Germinal center (tissue), 1 donor: ENCODE results near the gene ZAP70.
A peak's percentile ranks its signal among the peaks of the same experiment; 100 is the strongest.
"Not testable (repeated sequence)": the region's sequence is repeated elsewhere in the genome, so short reads cannot be mapped to it uniquely, and the experiment has no call there.

Experiments
- DNase-seq: peaks from one replicate; pipeline ENCODE4 v3.0.0; 2012; ENCODE audit warnings: mixed read lengths, low spot score

ZAP70 gene

DNA sequence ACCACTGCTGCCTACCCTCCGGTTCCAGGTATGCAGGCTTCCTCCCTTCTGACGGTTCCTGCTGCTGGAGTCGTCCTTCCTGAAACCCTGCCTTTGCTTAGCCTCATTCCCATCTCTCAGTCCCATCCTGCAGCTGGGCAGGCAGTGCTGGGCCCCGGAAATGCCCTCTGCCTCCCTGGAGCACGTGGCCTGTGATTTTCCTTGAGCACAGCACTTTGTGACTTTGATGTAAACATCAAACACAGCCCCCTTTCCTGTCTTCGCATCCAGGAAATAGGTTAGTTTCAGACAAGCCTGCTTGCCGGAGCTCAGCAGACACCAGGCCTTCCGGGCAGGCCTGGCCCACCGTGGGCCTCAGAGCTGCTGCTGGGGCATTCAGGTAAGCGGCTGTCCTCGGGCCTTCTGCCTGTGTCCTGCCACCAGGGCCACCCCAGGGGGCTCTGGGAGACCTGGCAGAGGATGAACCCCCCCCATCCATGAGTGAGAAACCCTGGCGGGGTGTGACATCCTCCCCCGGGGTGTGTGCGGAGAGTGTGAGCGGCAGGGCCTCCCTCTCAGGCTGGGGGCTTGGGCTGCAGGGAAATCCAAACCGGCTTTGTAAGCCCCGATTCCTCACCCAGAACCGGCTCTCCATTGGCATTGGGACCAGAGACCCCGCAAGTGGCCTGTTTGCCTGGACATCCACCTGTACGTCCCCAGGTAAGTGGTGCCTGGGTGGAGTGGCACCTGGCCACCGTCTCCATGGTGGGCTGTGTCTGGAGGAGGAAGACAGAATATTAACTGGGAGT, at the start of gene ZAP70:
Gene ZAP70 (plus strand): TSS at position 281 of the 788 bp plus-strand sequence. CDS start 10,461 bp downstream, outside the sequence.
- no peak for DNase-seq

DNA sequence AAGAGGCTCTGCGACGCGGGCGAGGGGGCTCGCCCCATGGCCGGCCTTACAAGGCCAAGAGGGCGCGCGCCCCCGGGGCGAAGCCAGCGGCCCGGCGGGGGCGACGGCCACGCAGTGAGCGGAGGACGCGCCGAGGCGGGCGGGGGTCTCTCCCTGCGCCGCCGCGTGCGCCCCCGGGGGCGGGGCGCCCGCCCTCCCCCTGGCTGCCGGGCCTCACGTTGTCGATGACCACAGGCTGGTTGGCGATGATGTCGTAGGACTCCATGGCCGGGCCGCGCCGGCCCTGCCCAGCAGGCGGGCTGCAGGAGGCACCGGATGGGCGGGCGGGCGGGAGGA, 49.8 kb upstream of the ZAP70 start:
- no peak for DNase-seq

- peak; percentile 98 for DNase-seq
These were observed 49.3 kb upstream of the ZAP70 start, which contains the start of gene ACTR1B for GRCh38 chr2:97663962-97664635. TSS of gene ACTR1B (minus strand) at chr2:97664044. CDS start at chr2:97663890, 154 bp downstream.

- no peak for DNase-seq
These were observed 48.8 kb upstream of the ZAP70 start for GRCh38 chr2:97664636-97664970.

DNA sequence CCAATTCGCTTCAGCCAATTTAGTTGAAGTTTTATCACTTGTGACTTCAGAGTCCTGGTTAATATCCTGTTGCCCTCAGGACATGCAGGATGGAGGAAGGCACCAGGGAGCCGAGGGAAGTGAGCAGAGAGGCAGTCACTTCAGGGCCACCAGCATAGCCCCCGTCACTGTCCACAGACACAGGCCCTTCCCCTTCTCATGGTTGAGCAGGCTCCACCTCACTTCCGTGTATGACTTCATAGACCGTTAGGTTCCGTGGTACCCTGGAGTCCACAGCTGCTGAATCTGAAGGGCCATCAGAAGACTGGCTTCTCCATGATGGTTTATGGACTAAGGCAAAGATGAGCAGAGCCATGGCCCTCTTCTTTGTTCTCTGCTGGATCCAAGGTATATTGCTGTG, 43.9 kb upstream of the ZAP70 start, which contains the start of gene C2orf92:
Gene C2orf92 (plus strand): TSS at position 266 of the 400 bp plus-strand sequence. CDS start 76 bp downstream, at position 342.
- DNase-seq, result no peak

DNA sequence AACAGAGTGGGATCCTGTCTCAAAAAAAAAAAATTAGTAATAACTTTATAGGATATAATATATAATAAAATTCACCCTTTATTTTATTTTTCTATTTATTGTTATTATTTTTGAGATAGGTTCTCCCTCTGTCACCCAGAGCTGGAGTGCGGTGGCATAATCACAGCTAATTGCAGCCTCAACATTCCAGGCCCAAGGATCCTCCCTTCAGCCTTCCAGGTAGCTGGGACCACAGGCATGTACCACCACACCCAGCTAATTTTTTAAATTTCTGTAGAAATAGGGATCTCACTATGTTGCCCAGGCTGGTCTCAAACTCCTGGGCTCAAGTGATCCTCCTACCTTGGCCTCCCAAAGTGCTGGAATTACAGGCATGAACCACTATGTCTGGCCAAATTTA, 42.9 kb upstream of the ZAP70 start:
- DNase-seq, result no peak

DNA sequence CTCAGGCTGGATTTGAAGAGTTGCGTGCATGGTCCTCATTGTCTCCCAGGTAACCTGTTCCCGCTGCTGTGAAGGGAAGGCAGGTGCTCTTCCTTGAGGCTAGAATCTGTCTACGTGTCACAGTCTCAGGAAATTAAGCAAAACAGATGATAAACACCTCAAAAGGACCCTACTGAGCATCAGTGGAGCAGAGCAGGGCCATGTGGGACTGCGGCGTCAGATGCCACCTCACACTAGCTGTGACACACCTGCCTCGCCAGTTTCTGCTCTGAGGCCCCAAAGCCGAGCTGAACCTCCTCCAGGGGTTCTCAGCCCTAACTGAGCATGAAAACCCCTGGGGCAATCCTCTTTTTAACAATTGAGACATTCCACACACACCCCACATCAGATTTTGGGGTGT, 41.9 kb upstream of the ZAP70 start:
- no peak for DNase-seq

DNA sequence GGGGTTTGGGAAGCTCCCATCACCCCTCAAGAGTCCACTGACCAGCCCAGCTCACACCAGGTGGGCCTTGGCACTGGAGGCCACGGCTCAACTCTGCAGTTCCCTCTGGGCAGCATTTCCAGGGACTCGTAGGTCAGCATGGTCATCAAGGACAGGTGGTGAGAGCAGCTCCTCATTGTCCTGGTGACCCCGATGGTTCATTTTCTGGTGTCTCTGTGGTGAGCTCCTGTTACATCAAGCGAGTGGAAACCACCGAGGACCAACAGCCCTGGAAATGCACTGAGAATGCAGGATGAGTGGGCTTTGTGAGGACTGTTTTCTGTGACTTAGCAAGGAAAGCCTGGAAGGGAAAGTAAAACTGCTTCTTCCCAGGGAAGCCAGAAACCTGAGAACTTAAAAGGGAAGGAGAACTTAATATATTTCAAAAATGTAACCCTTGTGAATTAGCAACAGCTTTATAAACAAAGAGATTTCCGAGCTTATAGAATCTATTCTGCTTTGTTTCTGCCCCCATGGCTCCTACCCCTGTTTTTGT, 40.7 kb upstream of the ZAP70 start:
- not testable (repeated sequence) for DNase-seq

DNA sequence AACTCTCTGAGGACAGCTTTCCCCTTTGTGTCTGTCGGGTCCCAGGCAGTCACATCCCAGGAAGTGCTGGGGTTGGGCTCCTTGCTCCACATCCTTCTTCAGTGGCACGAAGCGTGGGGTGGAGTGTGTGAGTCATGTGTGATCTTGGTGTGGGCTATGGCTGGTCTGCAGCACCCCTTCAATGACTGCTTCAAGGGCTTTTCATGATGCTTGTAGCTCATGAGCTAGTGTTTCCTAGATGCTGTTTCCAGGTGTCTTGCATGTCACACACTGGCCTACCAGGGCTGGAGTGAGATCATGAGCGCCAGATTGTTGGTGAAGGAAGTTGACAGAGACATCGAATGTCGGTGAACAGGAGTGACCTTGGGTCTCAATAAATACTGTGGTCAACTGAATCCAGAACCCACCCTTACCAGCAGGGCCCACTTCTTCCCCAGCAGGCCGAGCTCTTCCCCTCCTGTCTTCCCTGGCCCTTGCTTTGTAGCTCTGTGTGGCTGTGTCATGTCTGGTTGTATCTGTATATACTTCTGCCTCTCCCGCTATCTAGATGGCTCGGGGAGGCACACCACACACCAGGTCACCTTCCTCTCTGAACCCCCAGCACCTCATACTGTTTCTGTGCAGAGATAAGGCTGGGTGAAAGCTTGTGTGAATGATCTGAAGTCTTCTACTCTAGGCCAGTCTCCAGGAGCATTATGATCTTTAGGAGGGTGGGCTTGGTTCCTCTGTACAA, 40.0 kb upstream of the ZAP70 start:
- no peak for DNase-seq

GRCh38 chr2:97673915-97674283, 39.5 kb upstream of the ZAP70 start:
- no peak for DNase-seq

DNA sequence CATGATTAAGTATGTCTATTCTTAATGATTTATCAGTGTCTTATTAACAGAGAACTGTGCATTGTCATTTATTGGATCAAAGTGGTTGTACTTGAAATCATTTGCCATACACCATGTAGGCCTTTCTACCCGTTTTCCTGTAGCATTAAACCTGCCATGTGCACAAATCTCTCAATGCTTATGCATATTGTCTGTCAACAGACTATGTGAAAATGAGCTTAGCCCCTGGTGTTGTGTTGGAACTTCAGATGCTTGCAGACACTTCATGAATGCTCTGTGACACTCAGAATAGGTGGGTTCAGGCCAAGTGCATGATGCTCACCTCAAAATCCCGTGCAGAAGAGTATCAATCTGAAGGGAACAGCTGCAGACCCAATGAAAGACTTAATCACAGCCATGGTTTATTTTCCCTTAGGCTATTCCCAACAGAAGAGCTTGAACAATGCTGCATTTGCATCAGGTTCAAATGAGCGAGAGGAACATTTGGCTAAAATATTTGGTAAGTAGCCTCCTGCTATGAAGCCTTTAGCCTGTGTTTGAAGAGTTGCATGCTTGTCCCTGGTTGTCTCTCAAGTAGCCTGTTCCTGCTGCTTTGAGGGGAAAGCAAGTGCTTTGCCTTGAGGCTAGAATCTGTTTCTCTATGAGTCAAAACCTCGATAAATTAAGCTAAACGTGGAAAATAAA, 37.8 kb upstream of the ZAP70 start:
- DNase-seq, result no peak

DNA sequence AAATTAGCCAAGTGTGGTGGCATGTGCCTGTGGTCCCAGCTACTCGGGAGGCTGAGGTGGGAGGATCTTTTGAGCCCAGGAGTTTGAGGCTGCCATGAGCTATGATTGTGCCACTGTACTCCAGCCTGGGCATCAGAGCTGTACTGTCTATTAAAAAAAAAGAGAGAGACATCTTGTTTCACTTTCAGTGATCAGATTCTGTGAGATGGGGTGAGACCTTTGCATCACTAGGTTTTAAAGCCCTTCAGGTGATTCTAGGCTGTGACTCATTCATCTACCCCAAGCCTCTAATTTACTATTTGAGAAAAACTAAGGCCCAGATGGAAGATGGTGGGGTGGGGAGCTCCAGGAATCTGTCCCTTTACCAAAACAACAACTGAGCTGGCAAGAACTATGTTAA, 36.8 kb upstream of the ZAP70 start:
- DNase-seq, result no peak

- no peak for DNase-seq
These were observed 35.9 kb upstream of the ZAP70 start for GRCh38 chr2:97677480-97677879.

DNA sequence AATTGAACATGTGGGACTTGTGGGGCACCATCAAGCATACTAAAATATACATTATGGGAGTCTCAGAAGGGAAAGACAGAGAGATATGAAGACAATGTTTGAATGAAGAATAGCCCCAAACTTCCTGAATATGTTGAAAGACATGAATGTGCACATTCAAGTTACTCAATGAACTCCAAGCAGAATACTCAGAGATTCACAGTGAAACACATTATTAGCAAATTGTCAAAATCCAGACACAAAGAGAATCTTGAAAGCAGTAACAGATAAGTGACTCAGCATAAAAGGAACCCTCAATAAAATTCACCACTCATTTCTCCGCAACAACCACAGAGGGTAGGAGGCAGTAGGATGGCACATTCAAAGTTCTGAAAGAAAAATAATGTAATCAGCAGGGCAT, 35.1 kb upstream of the ZAP70 start:
- DNase-seq, result no peak

- not testable (repeated sequence) for DNase-seq
These were observed 26.1 kb upstream of the ZAP70 start for GRCh38 chr2:97687235-97687634.

- no peak for DNase-seq
These were observed 25.1 kb upstream of the ZAP70 start for GRCh38 chr2:97688062-97688827.

GRCh38 chr2:97691166-97691565, 22.2 kb upstream of the ZAP70 start:
- no peak for DNase-seq

- DNase-seq, result no peak
These were observed 19.9 kb upstream of the ZAP70 start for GRCh38 chr2:97693476-97693875.

GRCh38 chr2:97695744-97696143, 17.6 kb upstream of the ZAP70 start:
- no peak for DNase-seq

- peak; percentile 82 for DNase-seq
These were observed 15.8 kb upstream of the ZAP70 start for GRCh38 chr2:97697252-97698235.
